ENCODE measurements around the gene HHIPL1. TPM values are rescaled to one million over a fixed set of nuclear protein-coding genes. Genes with fewer than 3 reads are reported as not detected.

Gene HHIPL1
- total RNA-seq, 2 experiments from 2014 or later, result 0.25 to 0.72 TPM

DNA sequence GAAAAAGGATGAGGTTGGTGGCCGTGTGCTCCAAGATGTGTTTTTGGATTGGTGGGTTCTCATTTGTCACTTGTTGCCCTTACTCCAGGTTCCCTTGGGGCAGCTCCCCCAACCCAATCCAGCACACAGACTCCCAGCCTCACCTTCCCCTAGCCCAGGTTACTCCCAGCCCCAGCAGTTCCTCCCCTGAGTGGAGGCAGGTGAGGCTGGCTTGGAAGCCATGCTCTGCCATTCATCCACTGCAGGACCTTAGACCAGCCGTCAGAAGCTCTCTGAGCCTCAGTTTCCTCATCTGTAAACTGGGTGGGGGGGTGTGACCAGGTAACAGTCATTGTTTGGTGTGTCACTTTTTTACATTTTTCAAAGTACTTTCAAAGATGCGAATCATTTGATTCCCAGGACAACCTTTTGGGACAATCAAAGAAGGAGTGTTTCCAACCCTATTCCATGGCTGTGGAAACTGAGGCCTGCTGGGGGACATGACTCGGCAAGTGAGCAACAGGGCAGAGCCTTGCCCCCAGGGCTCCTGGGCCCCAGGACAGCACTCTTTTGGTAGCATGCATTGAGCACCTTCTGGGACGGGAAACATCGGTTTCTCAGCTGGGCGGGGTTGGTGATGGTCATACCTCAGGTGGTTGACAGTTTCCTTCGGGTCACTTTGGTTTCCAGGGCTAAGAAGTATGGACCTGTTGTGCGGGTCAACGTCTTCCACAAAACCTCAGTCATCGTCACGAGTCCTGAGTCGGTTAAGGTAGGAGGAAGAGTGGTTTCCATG lies 46.4 kb downstream of the HHIPL1 start:
- POLR2A ChIA-PET, result no interaction called here
- Histone ChIP-seq H3K4me2 (ENCODE audit: low read length) (no peak overlapping the region), H3K27ac (ENCODE audit: low read depth, low read length, poor library complexity, severe bottlenecking) (no peak overlapping the region), H4K20me1 (ENCODE audit: insufficient read depth, low read length) (no peaks in the 10 kb centered on the region), H3K4me1 (ENCODE audit: insufficient read depth, low read length, poor library complexity, severe bottlenecking) (peaks cover 21% of the 10 kb centered on the region), H3K9me3 (ENCODE audit: low read length) (no peaks in the 10 kb centered on the region), H3K9me2 (ENCODE audit: insufficient read depth, low read length) (no peaks in the 10 kb centered on the region), H3K36me3 (ENCODE audit: insufficient read depth, low read length) (no peaks in the 10 kb centered on the region), H3K4me3 (ENCODE audit: low read depth, low read length, poor library complexity, severe bottlenecking) (no peak overlapping the region), H2AFZ (ENCODE audit: low read length) (no peak overlapping the region), H3K79me2 (ENCODE audit: insufficient read depth, low read depth, low read length) (no peaks in the 10 kb centered on the region)
- intact Hi-C loops (cut with micrococcal nuclease; ENCODE audit: unreplicated experiment), result no loop called here
- DNase-seq (ENCODE audit: low spot score), result no peak
- no TSS peak for BruUV-seq (replicated peaks)
- CTCF ChIA-PET (ENCODE audit: unreplicated experiment), result no interaction called here
- TF ChIP-seq, protein P1, sequence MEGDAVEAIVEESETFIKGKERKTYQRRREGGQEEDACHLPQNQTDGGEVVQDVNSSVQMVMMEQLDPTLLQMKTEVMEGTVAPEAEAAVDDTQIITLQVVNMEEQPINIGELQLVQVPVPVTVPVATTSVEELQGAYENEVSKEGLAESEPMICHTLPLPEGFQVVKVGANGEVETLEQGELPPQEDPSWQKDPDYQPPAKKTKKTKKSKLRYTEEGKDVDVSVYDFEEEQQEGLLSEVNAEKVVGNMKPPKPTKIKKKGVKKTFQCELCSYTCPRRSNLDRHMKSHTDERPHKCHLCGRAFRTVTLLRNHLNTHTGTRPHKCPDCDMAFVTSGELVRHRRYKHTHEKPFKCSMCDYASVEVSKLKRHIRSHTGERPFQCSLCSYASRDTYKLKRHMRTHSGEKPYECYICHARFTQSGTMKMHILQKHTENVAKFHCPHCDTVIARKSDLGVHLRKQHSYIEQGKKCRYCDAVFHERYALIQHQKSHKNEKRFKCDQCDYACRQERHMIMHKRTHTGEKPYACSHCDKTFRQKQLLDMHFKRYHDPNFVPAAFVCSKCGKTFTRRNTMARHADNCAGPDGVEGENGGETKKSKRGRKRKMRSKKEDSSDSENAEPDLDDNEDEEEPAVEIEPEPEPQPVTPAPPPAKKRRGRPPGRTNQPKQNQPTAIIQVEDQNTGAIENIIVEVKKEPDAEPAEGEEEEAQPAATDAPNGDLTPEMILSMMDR (conservative IDR thresholded peaks at IDR 0.05; ENCODE audit: low read length), result no peak
- TF ChIP-seq EZH2phosphoT487 (IDR thresholded peaks at IDR 0.05; ENCODE audit: borderline replicate concordance, low read depth, low read length), result no peak

DNA sequence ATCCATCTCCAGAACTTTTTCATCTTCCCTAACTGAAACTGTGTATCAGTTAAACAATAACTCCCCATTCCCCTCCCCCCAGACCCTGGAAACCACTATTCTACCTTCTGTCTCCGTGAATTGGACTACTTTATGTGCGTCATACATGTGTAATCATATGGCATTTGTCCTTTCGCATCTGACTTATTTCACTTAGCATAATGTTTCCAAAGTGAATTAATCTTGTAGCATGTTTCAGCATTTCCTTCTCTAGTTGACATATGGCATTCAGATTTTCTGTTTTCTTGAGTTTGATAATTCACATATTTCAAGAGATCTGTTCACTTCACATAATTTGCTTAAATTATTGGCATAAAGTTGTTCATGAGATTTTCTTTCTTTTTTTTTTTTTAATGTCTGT lies 49.0 kb downstream of the HHIPL1 start:
- CTCF ChIA-PET (ENCODE audit: unreplicated experiment), result interaction anchor here (0.6 kb wide), 1 partner anchor 94 kb away, joined by 3 read pairs; no protein-coding TSS in a partner anchor

More for the DNA sequence above, 49.0 kb downstream of the HHIPL1 start:
- Histone ChIP-seq H3K4me1 (ENCODE audit: insufficient read depth, low read length, poor library complexity, severe bottlenecking) (no peaks in the 10 kb centered on the region), H3K36me3 (ENCODE audit: insufficient read depth, low read length) (no peaks in the 10 kb centered on the region), H3K27ac (ENCODE audit: low read depth, low read length, poor library complexity, severe bottlenecking) (no peak overlapping the region), H3K9me3 (ENCODE audit: low read length) (no peaks in the 10 kb centered on the region), H3K79me2 (ENCODE audit: insufficient read depth, low read depth, low read length) (no peaks in the 10 kb centered on the region), H3K4me2 (ENCODE audit: low read length) (no peak overlapping the region), H2AFZ (ENCODE audit: low read length) (no peak overlapping the region), H4K20me1 (ENCODE audit: insufficient read depth, low read length) (no peaks in the 10 kb centered on the region), H3K4me3 (ENCODE audit: low read depth, low read length, poor library complexity, severe bottlenecking) (no peak overlapping the region), H3K9me2 (ENCODE audit: insufficient read depth, low read length) (no peaks in the 10 kb centered on the region)
- POLR2A ChIA-PET, result interaction anchor here (0.7 kb wide), 1 partner anchor 90 kb away, joined by 4 read pairs; the partner anchor contains the start of gene CCDC85C
- BruUV-seq (replicated peaks), result no TSS peak
- no peak for DNase-seq (ENCODE audit: low spot score)
- TF ChIP-seq, protein P1 (conservative IDR thresholded peaks at IDR 0.05; ENCODE audit: low read length), result no peak
- TF ChIP-seq EZH2phosphoT487 (IDR thresholded peaks at IDR 0.05; ENCODE audit: borderline replicate concordance, low read depth, low read length), result no peak
- intact Hi-C loops (cut with micrococcal nuclease; ENCODE audit: unreplicated experiment), result no loop called here
